Endodermal cell (in vitro differentiated cells): Measurements from ENCODE around the gene GRPR. TPM values are rescaled to one million over a fixed set of nuclear protein-coding genes. Genes with fewer than 3 reads are reported as not detected.

Source experiments
- DNase-seq: peaks from one replicate; pipeline ENCODE4 v3.0.0-alpha.2; 2017
- H3K27ac ChIP-seq: 2 replicates; pipeline ENCODE4 v1.5.1; 2013; ENCODE audit warnings: mild to moderate bottlenecking, low read depth, low read length, moderate library complexity
- H3K27me3 ChIP-seq: 2 replicates; pipeline ENCODE4 v1.6.1; 2013; ENCODE audit warnings: mild to moderate bottlenecking, low read length, moderate library complexity; ENCODE audit not compliant: insufficient read depth, control insufficient read depth, poor library complexity, severe bottlenecking
- H3K36me3 ChIP-seq: 2 replicates; pipeline ENCODE4 v1.7.0; 2013; ENCODE audit warnings: mild to moderate bottlenecking, low read length, moderate library complexity; ENCODE audit not compliant: control insufficient read depth, insufficient read depth
- H3K4me1 ChIP-seq: one replicate; pipeline ENCODE4 v1.7.0; 2013; ENCODE audit warnings: low read length; ENCODE audit not compliant: control insufficient read depth, insufficient read depth
- H3K4me3 ChIP-seq: 2 replicates; pipeline ENCODE4 v1.5.1; 2013; ENCODE audit warnings: mild to moderate bottlenecking, low read length, moderate library complexity
- H3K9ac ChIP-seq: 2 replicates; pipeline ENCODE4 v1.6.1; 2013; ENCODE audit warnings: mild to moderate bottlenecking, low read length, moderate library complexity; ENCODE audit not compliant: poor library complexity, severe bottlenecking; ENCODE audit errors: extremely low read depth
- H3K9me3 ChIP-seq: 2 replicates; pipeline ENCODE4 v1.6.1; 2013; ENCODE audit warnings: mild to moderate bottlenecking, low read length, moderate library complexity; ENCODE audit not compliant: control insufficient read depth
- H3K27ac Mint-ChIP-seq: 2 replicates; pipeline ENCODE4 v1.8.0; 2020; ENCODE audit warnings: mixed read lengths
- H3K27me3 Mint-ChIP-seq: 2 replicates; pipeline ENCODE4 v1.8.0; 2021; ENCODE audit warnings: mild to moderate bottlenecking, mixed read lengths; ENCODE audit not compliant: insufficient read depth
- H3K36me3 Mint-ChIP-seq: 2 replicates; pipeline ENCODE4 v1.8.0; 2020; ENCODE audit warnings: low read depth, mixed read lengths
- H3K4me1 Mint-ChIP-seq: 2 replicates; pipeline ENCODE4 v1.8.0; 2020; ENCODE audit warnings: mixed read lengths
- H3K4me3 Mint-ChIP-seq: 2 replicates; pipeline ENCODE4 v1.8.0; 2020; ENCODE audit warnings: mild to moderate bottlenecking, moderate library complexity, mixed read lengths
- H3K9me3 Mint-ChIP-seq: 2 replicates; pipeline ENCODE4 v1.8.0; 2020; ENCODE audit warnings: mild to moderate bottlenecking, mixed read lengths
- CTCF ChIP-seq: fragments of 200-600 bp; sonication (generic); conservative IDR thresholded peaks from 2 replicates; pipeline ENCODE4 v1.5.0; 2021; ENCODE audit warnings: antibody characterized with exemption, mild to moderate bottlenecking
- WGBS, 2 experiments: methylation state at CpG; one replicate each; pipeline versions ENCODE4 v1.1.5 to v1.1.7; 2013; ENCODE audit warnings: missing lambda C conversion rate in 2 of 2, mixed read lengths in 1 of 2; ENCODE audit not compliant: insufficient coverage in 1 of 2, insufficient read length in 1 of 2; 5-methylcytosine and 5-hydroxymethylcytosine counted together
- total RNA-seq, 2 donors: library from RNA; stranded (reverse); fragmentation: NEBNext Ultra II Directional in 1 of 2; extraction: Animal tissue kit (Norgen Biotek cat#: 25700) in 1 of 2; gene quantifications; 2 replicates in 1 of 2; 3 replicates in 1 of 2; pipeline ENCODE4 v1.2.1, GENCODE V29; 2021

Gene GRPR
- total RNA-seq, 2 donors from 2014 or later: 20.8 to 63.1 TPM

GRCh38 chrX:16125520-16126149 lies 2.3 kb downstream of the GRPR start:
- Histone ChIP-seq H3K9me3 (peaks cover 7% of the 10 kb centered on the region), H3K4me1 (no peaks in the 10 kb centered on the region), H3K9ac (no peak overlapping the region), H3K4me3 (peak overlapping the region; percentile 77), H3K27ac (no peak overlapping the region), H3K36me3 (no peaks in the 10 kb centered on the region), H3K27me3 (no peaks in the 10 kb centered on the region)
- no peak for TF ChIP-seq CTCF
- 63 to 100% methylated on average over 1 to 5 of the region's 5 CpGs for WGBS, 2 experiments
- no peak overlapping the region for H3K27ac Mint-ChIP-seq
- peaks cover 3% of the 10 kb centered on the region for H3K27me3 Mint-ChIP-seq
- H3K9me3 Mint-ChIP-seq: peaks cover 10% of the 10 kb centered on the region
- H3K36me3 Mint-ChIP-seq: peaks cover 11% of the 10 kb centered on the region
- peaks cover 36% of the 10 kb centered on the region for H3K4me1 Mint-ChIP-seq
- H3K4me3 Mint-ChIP-seq: peak overlapping the region; percentile 55
- no peak for DNase-seq

GRCh38 chrX:16130707-16131106 lies 7.3 kb downstream of the GRPR start:
- 93% methylated on average over 2 of the region's 2 CpGs; no CpG with 5 or more reads in 1 of the 2 experiments for WGBS, 2 experiments
- Mint-ChIP-seq H3K27ac (no peak overlapping the region), H3K4me3 (no peak overlapping the region)

GRCh38 chrX:16134936-16135335 lies 11.6 kb downstream of the GRPR start:
- no peaks in the 10 kb centered on the region for H3K27me3 ChIP-seq
- H3K4me1 ChIP-seq: no peaks in the 10 kb centered on the region
- TF ChIP-seq CTCF: no peak
- H3K27ac Mint-ChIP-seq: no peak overlapping the region
- no peak overlapping the region for H3K27ac ChIP-seq
- no peaks in the 10 kb centered on the region for H3K36me3 ChIP-seq
- 92% methylated on average over 1 of the region's 1 CpG; no CpG with 5 or more reads in 1 of the 2 experiments for WGBS, 2 experiments
- peaks cover 18% of the 10 kb centered on the region for H3K36me3 Mint-ChIP-seq
- no peak overlapping the region for H3K9ac ChIP-seq
- no peak overlapping the region for H3K4me3 Mint-ChIP-seq
- peaks cover 20% of the 10 kb centered on the region for H3K9me3 Mint-ChIP-seq
- DNase-seq: no peak
- peaks cover 43% of the 10 kb centered on the region for H3K4me1 Mint-ChIP-seq
- H3K27me3 Mint-ChIP-seq: no peaks in the 10 kb centered on the region
- no peak overlapping the region for H3K4me3 ChIP-seq
- H3K9me3 ChIP-seq: peaks cover 21% of the 10 kb centered on the region

More at GRCh38 chrX:16130707-16131106, 7.3 kb downstream of the GRPR start:
- DNase-seq: peak; percentile 56
- H3K9me3 ChIP-seq: peaks cover 22% of the 10 kb centered on the region
- H3K4me3 ChIP-seq: peak overlapping the region; percentile 58
- H3K27ac ChIP-seq: no peak overlapping the region
- H3K36me3 ChIP-seq: no peaks in the 10 kb centered on the region
- H3K27me3 Mint-ChIP-seq: peaks cover 3% of the 10 kb centered on the region
- no peak for TF ChIP-seq CTCF
- H3K9me3 Mint-ChIP-seq: peaks cover 23% of the 10 kb centered on the region
- peaks cover 36% of the 10 kb centered on the region for H3K4me1 Mint-ChIP-seq
- no peaks in the 10 kb centered on the region for H3K4me1 ChIP-seq
- no peak overlapping the region for H3K9ac ChIP-seq
- H3K27me3 ChIP-seq: no peaks in the 10 kb centered on the region
- peaks cover 24% of the 10 kb centered on the region for H3K36me3 Mint-ChIP-seq
